GM21717 (cell line): ENCODE measurements around the gene RANBP3.
"Not testable (repeated sequence)": the region's sequence is repeated elsewhere in the genome, so short reads cannot be mapped to it uniquely, and the experiment has no call there.

Experiments used
- ATAC-seq: cut with Tn5 transposase; IDR thresholded peaks from one replicate; pipeline ENCODE4 v1.9.1; 2021; ENCODE audit warnings: mild to moderate bottlenecking, moderate library complexity; ENCODE audit not compliant: unreplicated experiment

The RANBP3 gene

GRCh38 chr19:5967994-5968430 is 9.9 kb downstream of the RANBP3 start:
- ATAC-seq, result no peak

GRCh38 chr19:5967571-5967970 is 10.4 kb downstream of the RANBP3 start:
- no peak for ATAC-seq

- no peak for ATAC-seq
Measured at GRCh38 chr19:5966941-5967340, 11.0 kb downstream of the RANBP3 start.

GRCh38 chr19:5966215-5966614 is 11.7 kb downstream of the RANBP3 start:
- no peak for ATAC-seq

- no peak for ATAC-seq
Measured at GRCh38 chr19:5964816-5965565, 12.9 kb downstream of the RANBP3 start.

- no peak for ATAC-seq
Measured at GRCh38 chr19:5963855-5964254, 14.1 kb downstream of the RANBP3 start.

- ATAC-seq, result not testable (repeated sequence)
Measured at GRCh38 chr19:5963259-5963658, 14.7 kb downstream of the RANBP3 start.

GRCh38 chr19:5961969-5962945 is 15.7 kb downstream of the RANBP3 start:
- no peak for ATAC-seq

- not testable (repeated sequence) for ATAC-seq
Measured at GRCh38 chr19:5961641-5961968, 16.3 kb downstream of the RANBP3 start.

GRCh38 chr19:5960005-5961001 is 17.6 kb downstream of the RANBP3 start:
- ATAC-seq, result no peak

- no peak for ATAC-seq
Measured at GRCh38 chr19:5959260-5960004, 18.5 kb downstream of the RANBP3 start.

GRCh38 chr19:5958851-5959122 is 19.2 kb downstream of the RANBP3 start:
- ATAC-seq, result no peak

GRCh38 chr19:5958074-5958850 is 19.7 kb downstream of the RANBP3 start:
- ATAC-seq, result no peak

- ATAC-seq, result no peak
Measured at GRCh38 chr19:5957170-5957569, 20.8 kb downstream of the RANBP3 start.

- ATAC-seq, result no peak
Measured at GRCh38 chr19:5956728-5957127, 21.2 kb downstream of the RANBP3 start.

- no peak for ATAC-seq
Measured at GRCh38 chr19:5956323-5956722, 21.6 kb downstream of the RANBP3 start.

- no peak for ATAC-seq
Measured at GRCh38 chr19:5955636-5955935, 22.4 kb downstream of the RANBP3 start.

- no peak for ATAC-seq
Measured at GRCh38 chr19:5954293-5954692, 23.6 kb downstream of the RANBP3 start.

GRCh38 chr19:5953680-5954213 is 24.2 kb downstream of the RANBP3 start:
- ATAC-seq, result no peak
